GM06990 (cell line): ENCODE data around the gene BCL11B.

Experiments
- DNase-seq: peaks from one replicate; pipeline ENCODE4 v3.0.0-alpha.2; 2011; ENCODE audit not compliant: insufficient read length; ENCODE audit errors: extremely low read depth
- H3K27me3 ChIP-seq: replicated peaks from 2 replicates; pipeline ENCODE4 v1.6.0; 2011; ENCODE audit warnings: low read length; ENCODE audit not compliant: control insufficient read depth, insufficient read depth
- H3K36me3 ChIP-seq: 2 replicates; pipeline ENCODE4 v1.5.1; 2011; ENCODE audit warnings: low read length; ENCODE audit not compliant: control insufficient read depth, insufficient read depth
- H3K4me3 ChIP-seq: replicated peaks from 2 replicates; pipeline ENCODE4 v1.5.1; 2011; ENCODE audit warnings: low read depth, mild to moderate bottlenecking, control low read depth, low read length
- TF ChIP-seq, protein P1 (sequence below): IDR thresholded peaks from 2 replicates; pipeline ENCODE4 v1.5.1; 2011; ENCODE audit warnings: low read length, control low read depth, mild to moderate bottlenecking, inconsistent platforms; ENCODE audit not compliant: insufficient read depth, poor library complexity, severe bottlenecking

The BCL11B gene

DNA sequence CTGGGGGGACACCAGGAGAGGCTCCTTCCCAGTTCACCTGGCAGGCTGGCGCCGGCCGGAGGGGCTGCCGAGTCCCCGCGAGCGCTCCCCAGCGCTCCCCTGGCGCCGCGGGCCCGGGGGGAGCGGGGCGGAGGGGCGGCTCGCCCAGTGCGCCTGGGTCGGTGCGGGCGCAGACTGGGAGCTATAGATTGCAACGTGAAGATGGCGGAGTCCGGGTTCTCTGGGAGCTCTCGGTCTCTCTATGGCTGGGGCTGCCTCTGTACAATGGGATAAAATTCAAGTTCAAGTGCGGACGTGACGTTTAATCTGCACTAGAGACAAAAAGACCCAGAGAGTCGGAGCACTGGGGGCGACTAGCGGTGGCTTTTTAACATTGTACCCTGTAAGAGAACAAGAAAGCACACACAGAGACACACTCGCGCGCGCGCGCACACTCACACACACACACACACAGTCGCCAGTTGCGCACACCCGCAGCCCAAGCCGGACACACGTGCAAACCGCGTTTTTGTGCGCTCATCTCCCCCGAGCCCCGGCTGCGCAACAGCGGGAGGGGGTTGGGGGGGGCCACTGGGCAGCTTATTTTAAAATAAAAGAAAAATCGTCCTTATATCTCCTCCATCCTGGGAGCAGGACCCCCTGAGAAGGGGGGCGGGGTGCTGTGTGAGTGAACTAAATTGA lies at the start of gene BCL11B:
BCL11B (minus strand) TSS at position 247 of the 681 bp plus-strand sequence. CDS start 979 bp downstream, outside the sequence.
- H3K27me3 ChIP-seq: peaks cover 4% of the 10 kb centered on the region
- no peaks in the 10 kb centered on the region for H3K36me3 ChIP-seq
- TF ChIP-seq, protein P1, sequence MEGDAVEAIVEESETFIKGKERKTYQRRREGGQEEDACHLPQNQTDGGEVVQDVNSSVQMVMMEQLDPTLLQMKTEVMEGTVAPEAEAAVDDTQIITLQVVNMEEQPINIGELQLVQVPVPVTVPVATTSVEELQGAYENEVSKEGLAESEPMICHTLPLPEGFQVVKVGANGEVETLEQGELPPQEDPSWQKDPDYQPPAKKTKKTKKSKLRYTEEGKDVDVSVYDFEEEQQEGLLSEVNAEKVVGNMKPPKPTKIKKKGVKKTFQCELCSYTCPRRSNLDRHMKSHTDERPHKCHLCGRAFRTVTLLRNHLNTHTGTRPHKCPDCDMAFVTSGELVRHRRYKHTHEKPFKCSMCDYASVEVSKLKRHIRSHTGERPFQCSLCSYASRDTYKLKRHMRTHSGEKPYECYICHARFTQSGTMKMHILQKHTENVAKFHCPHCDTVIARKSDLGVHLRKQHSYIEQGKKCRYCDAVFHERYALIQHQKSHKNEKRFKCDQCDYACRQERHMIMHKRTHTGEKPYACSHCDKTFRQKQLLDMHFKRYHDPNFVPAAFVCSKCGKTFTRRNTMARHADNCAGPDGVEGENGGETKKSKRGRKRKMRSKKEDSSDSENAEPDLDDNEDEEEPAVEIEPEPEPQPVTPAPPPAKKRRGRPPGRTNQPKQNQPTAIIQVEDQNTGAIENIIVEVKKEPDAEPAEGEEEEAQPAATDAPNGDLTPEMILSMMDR: peak; percentile 61
- H3K4me3 ChIP-seq: peak within 1 kb of the TSS; percentile 60
- peak; percentile 58 for DNase-seq

GRCh38 chr14:99321236-99321925 lies 49.4 kb upstream of the BCL11B start:
- no peak for DNase-seq
- TF ChIP-seq, protein P1: no peak
- no peaks in the 10 kb centered on the region for H3K27me3 ChIP-seq
- no peaks in the 10 kb centered on the region for H3K36me3 ChIP-seq
- H3K4me3 ChIP-seq: no peak overlapping the region

- no peak for DNase-seq
- no peaks in the 10 kb centered on the region for H3K36me3 ChIP-seq
- TF ChIP-seq, protein P1: no peak
- no peaks in the 10 kb centered on the region for H3K27me3 ChIP-seq
- no peak overlapping the region for H3K4me3 ChIP-seq
These were observed 48.7 kb upstream of the BCL11B start for GRCh38 chr14:99320621-99321235.

- no peak overlapping the region for H3K4me3 ChIP-seq
- TF ChIP-seq, protein P1: peak; percentile 85
- H3K27me3 ChIP-seq: no peaks in the 10 kb centered on the region
- DNase-seq: peak; percentile 56
- no peaks in the 10 kb centered on the region for H3K36me3 ChIP-seq
These were observed 48.1 kb upstream of the BCL11B start for GRCh38 chr14:99320105-99320572.

DNA sequence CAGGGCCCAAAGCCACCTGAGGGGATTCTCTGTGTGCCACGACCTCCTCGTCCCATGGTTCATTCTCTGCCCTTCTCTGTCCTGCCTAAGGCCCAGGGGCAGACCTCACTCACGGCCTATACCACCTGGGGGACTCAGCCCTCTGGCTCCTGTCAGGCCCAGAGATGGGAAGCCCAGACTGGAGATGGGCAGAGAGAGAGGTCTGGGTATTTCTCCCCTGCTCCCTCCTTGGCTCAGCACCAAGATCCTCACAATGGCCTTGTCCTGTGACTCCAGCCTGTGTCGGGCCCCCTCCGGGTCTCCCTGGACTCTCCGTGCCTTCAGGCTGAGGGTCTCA lies 46.9 kb upstream of the BCL11B start:
- TF ChIP-seq, protein P1: no peak
- DNase-seq: no peak
- Histone ChIP-seq H3K27me3 (no peaks in the 10 kb centered on the region), H3K4me3 (no peak overlapping the region), H3K36me3 (no peaks in the 10 kb centered on the region)
